GM12873 (cell line): ENCODE results near the gene ATRN.

Experiments used
- TF ChIP-seq, protein P1 (sequence below): IDR thresholded peaks from 2 replicates; pipeline ENCODE4 v1.5.1; 2012; ENCODE audit warnings: low read depth, mild to moderate bottlenecking, moderate library complexity, low read length, control low read depth; ENCODE audit not compliant: insufficient read depth; ENCODE audit errors: missing control alignments

ATRN gene

DNA sequence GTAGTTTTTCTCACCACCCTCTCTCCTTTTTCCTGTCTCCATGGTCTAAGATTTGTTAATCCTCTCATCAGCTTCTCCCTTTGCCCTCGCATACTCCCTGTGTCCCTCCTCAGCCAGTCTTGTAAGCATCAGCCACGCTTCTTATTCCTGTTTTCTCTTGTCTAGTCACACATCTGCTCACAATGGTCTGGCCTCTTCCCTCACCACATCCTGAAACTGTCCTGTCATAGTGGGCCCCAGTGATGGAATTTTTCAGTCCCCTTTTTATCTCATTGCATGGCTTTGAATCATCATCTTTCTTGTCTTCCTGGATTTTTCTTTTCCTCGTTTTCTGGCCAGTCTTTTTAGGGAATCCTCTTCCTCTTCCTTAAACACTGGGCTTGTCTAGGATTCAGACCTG, 135.2 kb downstream of the ATRN start:
- TF ChIP-seq, protein P1, sequence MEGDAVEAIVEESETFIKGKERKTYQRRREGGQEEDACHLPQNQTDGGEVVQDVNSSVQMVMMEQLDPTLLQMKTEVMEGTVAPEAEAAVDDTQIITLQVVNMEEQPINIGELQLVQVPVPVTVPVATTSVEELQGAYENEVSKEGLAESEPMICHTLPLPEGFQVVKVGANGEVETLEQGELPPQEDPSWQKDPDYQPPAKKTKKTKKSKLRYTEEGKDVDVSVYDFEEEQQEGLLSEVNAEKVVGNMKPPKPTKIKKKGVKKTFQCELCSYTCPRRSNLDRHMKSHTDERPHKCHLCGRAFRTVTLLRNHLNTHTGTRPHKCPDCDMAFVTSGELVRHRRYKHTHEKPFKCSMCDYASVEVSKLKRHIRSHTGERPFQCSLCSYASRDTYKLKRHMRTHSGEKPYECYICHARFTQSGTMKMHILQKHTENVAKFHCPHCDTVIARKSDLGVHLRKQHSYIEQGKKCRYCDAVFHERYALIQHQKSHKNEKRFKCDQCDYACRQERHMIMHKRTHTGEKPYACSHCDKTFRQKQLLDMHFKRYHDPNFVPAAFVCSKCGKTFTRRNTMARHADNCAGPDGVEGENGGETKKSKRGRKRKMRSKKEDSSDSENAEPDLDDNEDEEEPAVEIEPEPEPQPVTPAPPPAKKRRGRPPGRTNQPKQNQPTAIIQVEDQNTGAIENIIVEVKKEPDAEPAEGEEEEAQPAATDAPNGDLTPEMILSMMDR, result no peak

DNA sequence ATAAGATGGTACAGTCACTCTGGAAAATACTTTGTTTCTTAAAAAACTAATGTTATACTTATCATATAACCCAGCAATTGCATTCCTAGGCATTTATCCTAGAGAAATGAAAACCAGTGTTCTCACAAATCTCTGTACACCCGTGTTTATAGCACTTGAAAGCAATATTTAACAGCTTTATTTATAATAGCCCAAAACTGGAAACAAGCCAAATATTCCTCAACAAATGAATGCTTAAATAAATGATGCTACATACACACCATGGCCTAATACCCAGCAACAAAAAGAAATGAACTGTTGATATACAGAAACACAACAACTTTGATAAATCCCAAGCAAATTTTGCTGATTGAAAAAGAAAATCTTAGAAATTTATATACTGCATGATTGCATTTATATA, 141.1 kb downstream of the ATRN start:
- TF ChIP-seq, protein P1, result no peak

DNA sequence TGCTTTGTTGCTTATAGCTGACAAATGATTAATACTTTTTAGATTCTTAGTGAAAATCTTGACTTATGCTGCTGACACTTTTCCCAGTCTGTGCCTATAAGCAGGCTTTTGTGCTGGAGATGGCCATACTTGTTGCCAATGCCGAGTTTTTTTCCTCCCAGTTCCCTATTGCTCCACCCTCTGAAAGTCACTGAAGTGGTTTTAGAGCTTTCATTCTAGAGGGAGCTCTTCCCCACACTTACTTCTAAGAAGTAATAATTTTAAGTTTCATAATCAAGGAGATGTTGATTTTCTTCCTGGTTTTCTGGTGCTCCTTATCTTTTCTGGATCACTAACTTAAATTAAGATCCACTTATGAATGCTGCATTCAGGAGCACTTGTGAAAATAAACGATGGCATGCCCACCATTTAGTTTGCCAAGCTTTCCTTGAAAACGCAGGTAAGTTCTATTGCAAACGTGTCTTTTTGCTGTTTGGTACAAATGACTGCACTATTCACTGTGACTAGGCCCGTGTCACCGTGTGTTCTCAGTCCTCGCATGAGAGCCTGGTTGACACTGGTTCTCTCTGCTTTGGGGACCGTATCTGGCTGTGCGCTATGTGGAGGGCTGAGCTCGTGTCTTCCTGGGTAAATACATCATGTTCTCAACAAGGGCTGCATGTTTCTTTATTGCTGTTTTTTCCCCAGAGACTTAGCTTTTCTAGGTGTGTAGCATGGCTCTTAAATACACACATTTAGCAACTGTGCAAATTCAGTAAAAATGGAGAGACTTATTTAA, 142.2 kb downstream of the ATRN start:
- TF ChIP-seq, protein P1, result no peak

DNA sequence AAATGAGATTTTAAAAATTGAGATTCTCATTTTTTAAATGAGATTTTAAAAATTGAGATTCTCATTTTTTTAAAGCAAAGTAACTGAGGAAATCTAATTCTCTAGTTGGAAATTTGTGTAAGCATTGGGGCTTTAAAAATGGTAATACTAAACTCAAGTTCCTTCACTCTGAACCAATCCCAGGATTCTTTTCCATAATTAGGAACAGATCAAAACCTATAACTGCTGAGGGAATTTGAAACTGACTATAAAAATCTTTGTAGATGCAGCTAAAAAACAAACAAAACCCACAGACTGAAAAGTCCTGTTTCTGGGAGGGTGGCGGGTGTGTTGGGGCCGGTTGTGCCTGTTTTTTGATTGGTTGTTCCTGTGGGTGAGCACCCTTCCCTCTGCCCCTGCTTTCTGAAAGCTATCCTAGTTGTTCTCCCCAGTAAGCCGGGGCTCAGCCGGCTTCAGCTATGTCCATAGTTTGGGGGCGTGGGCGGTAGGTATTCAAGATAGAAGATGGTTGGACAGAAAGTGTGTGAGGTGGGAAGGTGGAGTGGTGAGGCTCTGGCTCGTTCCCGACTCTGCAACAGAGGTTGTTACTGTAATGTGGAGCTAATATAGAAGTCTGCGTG, 143.1 kb downstream of the ATRN start:
- TF ChIP-seq, protein P1, result no peak

DNA sequence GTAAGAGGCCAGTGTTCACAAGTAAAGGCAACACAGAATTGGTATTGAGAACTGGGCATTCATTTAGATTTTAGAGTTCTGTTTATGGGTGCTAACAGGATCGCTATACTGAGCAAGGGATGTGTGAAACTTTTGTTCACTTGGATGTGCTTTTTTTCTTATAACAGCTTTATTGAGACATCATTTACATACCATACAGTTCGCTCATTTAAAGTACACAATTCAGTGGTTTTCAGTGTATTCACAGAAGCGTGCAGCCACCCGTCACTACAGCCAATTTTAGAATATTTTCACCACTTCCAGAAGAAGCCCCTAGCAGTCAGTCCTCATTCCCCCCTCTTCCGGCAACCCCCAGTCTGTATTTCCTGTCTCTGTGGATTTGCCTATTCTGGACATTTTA, 143.6 kb downstream of the ATRN start:
- TF ChIP-seq, protein P1, result no peak

DNA sequence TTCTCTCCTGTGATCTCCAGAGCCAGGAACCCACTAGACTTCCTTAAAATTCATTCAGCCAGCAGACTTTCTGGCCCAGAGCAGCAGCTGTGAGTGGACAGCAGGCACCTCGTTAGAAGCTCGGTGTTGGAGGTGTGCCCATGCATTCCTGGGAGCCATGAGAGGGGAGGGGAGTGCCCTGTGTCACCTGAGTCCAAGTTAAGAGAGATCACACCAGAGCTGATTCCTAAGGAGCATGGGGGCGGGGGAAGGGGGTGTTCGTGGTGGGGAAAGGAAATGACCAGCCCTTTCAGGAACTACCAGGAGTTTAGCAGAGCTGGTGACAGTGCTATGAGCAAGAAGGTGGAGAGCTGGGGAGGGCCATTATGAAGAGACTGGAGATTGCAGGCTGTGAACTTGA, 145.4 kb downstream of the ATRN start:
- TF ChIP-seq, protein P1, result no peak

DNA sequence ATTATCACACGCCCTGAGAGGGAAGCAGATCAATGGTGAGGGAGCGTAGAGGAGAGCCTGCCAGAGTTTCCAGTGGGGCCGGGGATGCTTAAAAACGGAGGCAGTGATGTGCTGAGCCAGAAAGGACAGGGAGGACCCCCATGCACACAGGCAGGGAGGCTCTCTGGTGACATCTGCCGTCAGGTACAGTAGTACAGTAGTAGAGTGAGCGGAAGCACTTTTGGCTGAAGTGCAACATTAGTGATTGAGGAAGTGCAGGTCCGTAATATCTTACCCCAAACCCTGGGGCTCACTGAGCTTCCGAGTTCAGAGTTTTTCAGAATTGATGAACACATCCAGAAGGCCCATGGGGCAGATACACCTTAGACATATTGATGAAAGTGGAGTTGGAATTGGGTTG, 150.3 kb downstream of the ATRN start:
- TF ChIP-seq, protein P1, result no peak
